ENCODE measurements around the gene SDHAF2. TPM values are rescaled to one million over a fixed set of nuclear protein-coding genes. Genes with fewer than 3 reads are reported as not detected.

The SDHAF2 gene
- total and polyA plus RNA-seq, 2 of the 13 experiments (the other 11 are each of a cell fraction or from before 2014, with no cell fraction given) = 44.2 to 70.4 TPM

GRCh38 chr11:61429691-61430582 is at the start of gene SDHAF2, which contains the start of gene CPSF7 (continued):
- TF ChIP-seq CREB3 (CRISPR knock-in tag; IDR thresholded peaks at IDR 0.05) (no peak; the same call in 1 of the 2 replicates), ZNF644 (CRISPR knock-in tag; IDR thresholded peaks at IDR 0.05; ENCODE audit: low read depth) (no peak), ERF (CRISPR knock-in tag; IDR thresholded peaks at IDR 0.05) (peak; percentile 79; the same call in 1 of the 2 replicates), TOPORS (CRISPR knock-in tag; IDR thresholded peaks at IDR 0.05) (no peak; the same call in 1 of the 2 replicates), MAFF (IDR thresholded peaks at IDR 0.05; ENCODE audit: low read depth, low read length) (no peak), ARNT (IDR thresholded peaks at IDR 0.05) (no peak), MLLT10 (CRISPR knock-in tag; IDR thresholded peaks at IDR 0.05) (no peak), ATF7 (IDR thresholded peaks at IDR 0.05) (no peak), ATF7 (CRISPR knock-in tag; IDR thresholded peaks at IDR 0.05) (0 out of 2 replicates have a peak, but pooled peaks have one; percentile 43), ZNF776 (CRISPR knock-in tag; IDR thresholded peaks at IDR 0.05) (peak; percentile 26; the same call in 1 of the 2 replicates), TEF (CRISPR knock-in tag; IDR thresholded peaks at IDR 0.05) (0 out of 2 replicates have a peak, but pooled peaks have one; percentile 49), NFRKB (IDR thresholded peaks at IDR 0.05) (no peak; the same call in 1 of the 2 replicates), ZNF691 (CRISPR knock-in tag; IDR thresholded peaks at IDR 0.05; ENCODE audit: borderline replicate concordance, low read depth) (no peak; the same call in 1 of the 2 replicates), KMT2B (CRISPR knock-in tag; IDR thresholded peaks at IDR 0.05) (peak; percentile 87), NFIB (CRISPR knock-in tag; IDR thresholded peaks at IDR 0.05; ENCODE audit: borderline replicate concordance) (no peak), ZSCAN12 (CRISPR knock-in tag; IDR thresholded peaks at IDR 0.05) (0 out of 2 replicates have a peak, but pooled peaks have one; percentile 39), MEF2D (CRISPR knock-in tag; IDR thresholded peaks at IDR 0.05) (0 out of 2 replicates have a peak, but pooled peaks have one; percentile 38), BATF2 (CRISPR knock-in tag; IDR thresholded peaks at IDR 0.05) (peak; percentile 95; the same call in 1 of the 2 replicates), ZKSCAN8 (CRISPR knock-in tag; IDR thresholded peaks at IDR 0.05; ENCODE audit: borderline replicate concordance) (no peak), ZNF451 (CRISPR knock-in tag; IDR thresholded peaks at IDR 0.05) (0 out of 2 replicates have a peak, but pooled peaks have one; percentile 75), HMG20A (CRISPR knock-in tag; IDR thresholded peaks at IDR 0.05; ENCODE audit: borderline replicate concordance) (no peak), ZNF124 (CRISPR knock-in tag; IDR thresholded peaks at IDR 0.05) (0 out of 2 replicates have a peak, but pooled peaks have one; percentile 48), PHF5A (CRISPR knock-in tag; IDR thresholded peaks at IDR 0.05; ENCODE audit: low read depth, unreplicated experiment) (no peak)
- TF ChIP-seq, protein P1, sequence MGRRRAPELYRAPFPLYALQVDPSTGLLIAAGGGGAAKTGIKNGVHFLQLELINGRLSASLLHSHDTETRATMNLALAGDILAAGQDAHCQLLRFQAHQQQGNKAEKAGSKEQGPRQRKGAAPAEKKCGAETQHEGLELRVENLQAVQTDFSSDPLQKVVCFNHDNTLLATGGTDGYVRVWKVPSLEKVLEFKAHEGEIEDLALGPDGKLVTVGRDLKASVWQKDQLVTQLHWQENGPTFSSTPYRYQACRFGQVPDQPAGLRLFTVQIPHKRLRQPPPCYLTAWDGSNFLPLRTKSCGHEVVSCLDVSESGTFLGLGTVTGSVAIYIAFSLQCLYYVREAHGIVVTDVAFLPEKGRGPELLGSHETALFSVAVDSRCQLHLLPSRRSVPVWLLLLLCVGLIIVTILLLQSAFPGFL (CRISPR knock-in tag; IDR thresholded peaks at IDR 0.05) = no peak; the same call in 1 of the 2 replicates
- TF ChIP-seq, protein P2, sequence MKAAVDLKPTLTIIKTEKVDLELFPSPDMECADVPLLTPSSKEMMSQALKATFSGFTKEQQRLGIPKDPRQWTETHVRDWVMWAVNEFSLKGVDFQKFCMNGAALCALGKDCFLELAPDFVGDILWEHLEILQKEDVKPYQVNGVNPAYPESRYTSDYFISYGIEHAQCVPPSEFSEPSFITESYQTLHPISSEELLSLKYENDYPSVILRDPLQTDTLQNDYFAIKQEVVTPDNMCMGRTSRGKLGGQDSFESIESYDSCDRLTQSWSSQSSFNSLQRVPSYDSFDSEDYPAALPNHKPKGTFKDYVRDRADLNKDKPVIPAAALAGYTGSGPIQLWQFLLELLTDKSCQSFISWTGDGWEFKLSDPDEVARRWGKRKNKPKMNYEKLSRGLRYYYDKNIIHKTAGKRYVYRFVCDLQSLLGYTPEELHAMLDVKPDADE (CRISPR knock-in tag; IDR thresholded peaks at IDR 0.05) = no peak; the same call in 1 of the 2 replicates
- TF ChIP-seq, protein P3, sequence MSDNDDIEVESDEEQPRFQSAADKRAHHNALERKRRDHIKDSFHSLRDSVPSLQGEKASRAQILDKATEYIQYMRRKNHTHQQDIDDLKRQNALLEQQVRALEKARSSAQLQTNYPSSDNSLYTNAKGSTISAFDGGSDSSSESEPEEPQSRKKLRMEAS (IDR thresholded peaks at IDR 0.05) = peak; percentile 86
